ENCODE results near the gene DSCAML1. TPM values are rescaled to one million over a fixed set of nuclear protein-coding genes. Genes with fewer than 3 reads are reported as not detected.

DSCAML1 gene
- total and polyA plus RNA-seq, 3 donors from 2014 or later = 1.6 to 6.1 (median 3.0) TPM

DNA sequence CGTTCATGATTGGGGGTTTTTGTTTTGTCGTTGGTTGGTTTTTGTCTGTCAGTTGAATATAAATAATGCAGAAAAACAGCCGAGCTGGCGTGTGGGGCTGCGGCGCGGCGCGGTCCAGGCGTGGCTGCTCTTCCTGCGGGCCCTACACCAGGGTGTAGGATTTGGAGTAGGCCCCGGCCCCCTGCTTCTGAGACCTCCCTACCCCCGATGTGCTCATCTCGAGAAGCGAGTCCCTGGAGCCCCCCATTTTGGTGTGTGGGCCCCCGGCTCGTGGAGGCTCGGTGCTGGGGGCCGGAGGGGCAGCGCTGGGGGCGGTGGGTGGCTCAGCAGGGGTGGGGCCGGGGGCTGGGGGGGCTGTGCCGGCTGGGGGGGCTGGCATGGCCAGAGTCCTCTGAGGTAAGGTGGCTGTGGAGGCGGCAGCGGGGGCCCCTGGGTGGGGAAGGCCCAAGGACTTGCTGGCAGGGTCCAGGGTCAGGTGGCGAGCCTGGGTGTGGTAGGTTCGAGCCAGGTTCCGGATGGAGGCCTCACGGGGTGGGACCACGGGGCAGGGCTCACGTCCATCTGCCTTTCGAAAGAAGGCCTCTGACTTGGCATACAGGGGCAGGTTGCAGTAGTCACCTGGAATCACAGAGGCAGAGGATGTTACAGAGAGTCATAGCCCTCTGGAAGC is 368.7 kb downstream of the DSCAML1 start:
- Histone ChIP-seq H3K36me3 (ENCODE audit: low read depth, missing control alignments) (no peaks in the 10 kb centered on the region), H3K27ac (no peak overlapping the region), H3K27me3 (no peaks in the 10 kb centered on the region), H3K9me3 (no peaks in the 10 kb centered on the region), H3K4me1 (no peaks in the 10 kb centered on the region), H3K4me3 (no peak overlapping the region)
- TF ChIP-seq, protein P1, sequence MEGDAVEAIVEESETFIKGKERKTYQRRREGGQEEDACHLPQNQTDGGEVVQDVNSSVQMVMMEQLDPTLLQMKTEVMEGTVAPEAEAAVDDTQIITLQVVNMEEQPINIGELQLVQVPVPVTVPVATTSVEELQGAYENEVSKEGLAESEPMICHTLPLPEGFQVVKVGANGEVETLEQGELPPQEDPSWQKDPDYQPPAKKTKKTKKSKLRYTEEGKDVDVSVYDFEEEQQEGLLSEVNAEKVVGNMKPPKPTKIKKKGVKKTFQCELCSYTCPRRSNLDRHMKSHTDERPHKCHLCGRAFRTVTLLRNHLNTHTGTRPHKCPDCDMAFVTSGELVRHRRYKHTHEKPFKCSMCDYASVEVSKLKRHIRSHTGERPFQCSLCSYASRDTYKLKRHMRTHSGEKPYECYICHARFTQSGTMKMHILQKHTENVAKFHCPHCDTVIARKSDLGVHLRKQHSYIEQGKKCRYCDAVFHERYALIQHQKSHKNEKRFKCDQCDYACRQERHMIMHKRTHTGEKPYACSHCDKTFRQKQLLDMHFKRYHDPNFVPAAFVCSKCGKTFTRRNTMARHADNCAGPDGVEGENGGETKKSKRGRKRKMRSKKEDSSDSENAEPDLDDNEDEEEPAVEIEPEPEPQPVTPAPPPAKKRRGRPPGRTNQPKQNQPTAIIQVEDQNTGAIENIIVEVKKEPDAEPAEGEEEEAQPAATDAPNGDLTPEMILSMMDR (IDR thresholded peaks at IDR 0.05) = no peak
- no peak for TF ChIP-seq POLR2A (IDR thresholded peaks at IDR 0.05)
- DNase-seq = no peak
- intact Hi-C loops (cut with DNase I; ENCODE audit: low total_unique reads) = loop anchor here (5.0 kb wide), 1 partner anchor 389 kb away; no protein-coding TSS in a partner anchor
- WGBS, 2 donors = 88 to 92% methylated on average over 30 to 32 of the region's 32 CpGs

DNA sequence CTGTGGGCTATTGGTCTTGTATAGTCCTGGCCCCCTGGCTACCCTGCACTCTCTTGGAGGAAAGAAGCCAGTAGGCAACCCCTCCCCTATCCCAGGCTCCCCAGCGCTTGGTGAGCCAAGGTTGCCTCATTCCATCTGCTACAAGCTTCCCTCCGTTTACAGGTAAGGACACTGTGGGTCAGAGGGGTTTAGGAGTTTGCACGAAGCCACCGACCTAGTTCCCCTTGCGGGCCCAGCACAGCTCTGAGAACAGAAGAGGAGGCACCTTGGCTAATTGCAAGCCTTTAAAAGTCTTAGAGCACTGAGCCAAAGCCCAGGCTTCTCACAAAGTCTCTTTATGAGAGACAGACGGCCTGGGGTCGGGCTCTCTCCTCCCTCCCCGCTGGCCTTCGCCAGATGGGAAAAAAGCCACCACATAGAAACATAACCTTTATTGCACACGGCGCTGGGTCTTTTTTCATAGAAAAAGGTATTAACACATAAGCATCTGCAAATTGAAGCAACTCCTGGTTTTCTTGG is 369.6 kb downstream of the DSCAML1 start:
- Histone ChIP-seq H3K27ac (no peak overlapping the region), H3K4me3 (no peak overlapping the region), H3K9me3 (no peaks in the 10 kb centered on the region), H3K27me3 (no peaks in the 10 kb centered on the region), H3K36me3 (ENCODE audit: low read depth, missing control alignments) (no peaks in the 10 kb centered on the region), H3K4me1 (no peaks in the 10 kb centered on the region)
- no peak for DNase-seq
- intact Hi-C loops (cut with DNase I; ENCODE audit: low total_unique reads) = loop anchor here (5.0 kb wide), 1 partner anchor 390 kb away; no protein-coding TSS in a partner anchor
- WGBS, 2 donors = 86 to 93% methylated on average over 11 of the region's 11 CpGs
- TF ChIP-seq, protein P1 (IDR thresholded peaks at IDR 0.05) = no peak
- no peak for TF ChIP-seq POLR2A (IDR thresholded peaks at IDR 0.05)

DNA sequence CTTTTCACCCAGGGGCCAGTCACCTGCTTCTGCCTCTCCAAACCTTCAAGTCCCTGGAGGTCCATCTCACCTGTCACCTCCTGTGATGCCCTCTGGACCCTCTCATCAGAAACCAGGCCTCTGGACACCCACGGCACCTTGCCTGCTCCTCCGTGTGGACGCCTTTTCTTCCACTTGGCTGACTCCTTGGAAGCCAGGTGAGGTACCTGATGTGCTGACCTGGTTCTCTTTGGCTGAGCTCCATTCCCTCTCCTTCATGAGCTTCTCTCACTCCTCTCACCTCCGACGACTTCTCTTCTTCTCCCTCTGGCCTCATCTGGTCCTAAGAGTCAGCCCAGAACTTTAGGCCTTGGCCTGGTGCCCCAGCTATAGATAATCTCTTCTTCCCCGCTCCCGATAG is 370.1 kb downstream of the DSCAML1 start:
- Histone ChIP-seq H3K9me3 (no peaks in the 10 kb centered on the region), H3K4me3 (no peak overlapping the region), H3K27me3 (no peaks in the 10 kb centered on the region), H3K36me3 (ENCODE audit: low read depth, missing control alignments) (no peaks in the 10 kb centered on the region), H3K27ac (no peak overlapping the region), H3K4me1 (no peaks in the 10 kb centered on the region)
- intact Hi-C loops (cut with DNase I; ENCODE audit: low total_unique reads) = loop anchor here (5.0 kb wide), 1 partner anchor 390 kb away; no protein-coding TSS in a partner anchor
- DNase-seq = no peak
- TF ChIP-seq, protein P1 (IDR thresholded peaks at IDR 0.05) = no peak
- no peak for TF ChIP-seq POLR2A (IDR thresholded peaks at IDR 0.05)
- WGBS, 2 donors = 83 to 86% methylated on average over 7 of the region's 7 CpGs

DNA sequence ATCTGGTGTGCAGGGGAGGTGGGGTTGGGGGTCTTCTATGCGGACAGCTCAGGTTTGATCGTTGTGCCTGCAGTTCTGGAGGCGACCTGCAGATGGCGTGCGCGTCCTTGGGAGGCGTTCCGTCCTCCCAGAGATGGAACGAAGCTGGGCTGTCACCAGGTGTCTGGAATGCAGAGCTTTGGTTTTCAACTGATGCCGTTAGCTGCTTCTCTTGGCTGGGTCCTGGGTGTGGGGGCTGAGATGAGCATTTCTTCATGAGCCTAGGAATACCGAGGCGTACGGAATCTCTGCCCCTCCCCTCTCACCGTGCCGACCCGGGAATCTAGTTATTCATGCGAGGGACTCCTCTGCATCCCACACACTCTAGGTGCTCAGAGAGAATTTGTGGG is 370.7 kb downstream of the DSCAML1 start:
- no peaks in the 10 kb centered on the region for H3K9me3 ChIP-seq
- peak; percentile 84 for DNase-seq
- TF ChIP-seq, protein P1 (IDR thresholded peaks at IDR 0.05) = peak; percentile 80 to 98 (median 88)
- TF ChIP-seq POLR2A (IDR thresholded peaks at IDR 0.05) = no peak
- peak overlapping the region in 1 of 2 donors; percentile 8 for H3K4me3 ChIP-seq
- WGBS, 2 donors = 5 to 6% methylated on average over 15 to 17 of the region's 17 CpGs
- H3K4me1 ChIP-seq = no peaks in the 10 kb centered on the region
- H3K36me3 ChIP-seq (ENCODE audit: low read depth, missing control alignments) = no peaks in the 10 kb centered on the region
- no peaks in the 10 kb centered on the region for H3K27me3 ChIP-seq
- intact Hi-C loops (cut with DNase I; ENCODE audit: low total_unique reads) = loop anchor here (5.0 kb wide), 1 partner anchor 391 kb away; no protein-coding TSS in a partner anchor
- H3K27ac ChIP-seq = no peak overlapping the region

Data from testis (tissue), 3 donors.